HL-60/S4 (cell line): Measurements from ENCODE around the gene PNP.
"Not testable (repeated sequence)": the region's sequence is repeated elsewhere in the genome, so short reads cannot be mapped to it uniquely, and the experiment has no call there.

Experiments used
- in situ Hi-C: fragments of 300-500 bp; cut with MboI; formaldehyde crosslinking; loops from 2 replicates; pipeline ENCODE4 v1.14.3; 2022; ENCODE audit warnings: low sequenced_read_pairs

PNP gene

GRCh38 chr14:20469242-20469889, at the start of gene PNP:
Gene PNP (plus strand): TSS chr14:20469406. CDS start chr14:20469525, 119 bp downstream.
- in situ Hi-C loops, result loop anchor here (10.0 kb wide), 1 partner anchor 135 kb away; no protein-coding TSS in a partner anchor

DNA sequence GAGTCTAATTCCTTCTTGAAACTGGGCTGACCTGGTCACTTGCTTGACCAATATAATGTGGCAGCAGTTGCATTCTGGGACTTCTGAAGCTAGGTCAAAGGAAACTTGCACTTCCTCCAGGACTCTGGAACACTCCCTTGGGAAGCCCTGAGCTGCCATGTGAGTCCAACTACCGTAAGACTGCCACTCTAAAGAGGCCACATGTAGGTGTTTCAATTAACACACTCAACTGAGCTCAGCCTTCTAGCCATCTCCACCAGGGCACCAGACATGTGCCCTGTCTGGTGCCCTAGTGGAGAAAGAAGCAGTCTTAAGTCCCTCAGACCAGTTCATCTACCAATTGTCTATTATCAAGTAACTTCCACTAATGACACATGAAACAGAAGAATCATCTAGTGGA, 49.8 kb upstream of the PNP start:
- in situ Hi-C loops, result no loop called here

GRCh38 chr14:20421267-20421666, 47.9 kb upstream of the PNP start:
- in situ Hi-C loops, result no loop called here

- in situ Hi-C loops, result no loop called here
These were observed 46.3 kb upstream of the PNP start for GRCh38 chr14:20422886-20423285.

GRCh38 chr14:20424851-20425250, 44.4 kb upstream of the PNP start:
- in situ Hi-C loops, result no loop called here

GRCh38 chr14:20427231-20428009, 41.8 kb upstream of the PNP start:
- in situ Hi-C loops, result no loop called here

DNA sequence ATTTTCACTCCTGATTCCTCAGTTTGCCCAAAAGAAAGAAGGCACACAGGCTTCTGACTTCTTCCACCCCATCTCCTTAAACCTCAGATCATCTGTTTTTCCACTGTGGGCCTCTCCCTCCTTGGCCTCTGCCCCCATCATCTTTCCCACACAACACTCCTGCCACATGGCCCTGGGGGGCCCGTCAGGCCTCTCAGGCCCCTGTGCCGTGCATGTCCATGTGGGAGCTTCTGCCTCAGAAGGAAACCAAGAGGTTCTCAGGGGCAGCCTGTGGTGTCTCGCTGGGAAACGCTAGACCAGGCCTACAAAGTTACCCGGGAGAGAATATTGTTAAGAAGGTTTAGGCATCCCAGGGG, 41.2 kb upstream of the PNP start:
- in situ Hi-C loops, result no loop called here

DNA sequence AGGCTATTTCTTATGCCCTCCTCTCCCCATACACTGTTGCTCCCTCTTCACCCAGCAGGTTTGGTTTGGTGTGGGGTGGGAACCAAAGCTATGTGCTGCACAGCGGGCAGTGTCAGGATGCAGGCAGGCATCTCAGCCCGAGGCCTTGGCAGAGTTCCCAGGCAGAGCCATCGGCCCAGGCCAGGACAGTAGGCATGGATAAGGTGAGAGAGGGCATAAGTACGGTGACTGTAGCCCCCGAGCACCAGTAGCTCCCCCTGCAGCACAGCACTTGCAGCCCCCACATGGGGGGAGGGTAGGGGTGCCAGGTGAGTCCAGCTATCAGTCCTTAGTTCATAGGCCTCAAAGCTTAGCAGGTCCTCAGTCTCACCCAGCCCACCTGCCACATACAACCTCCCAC, 40.4 kb upstream of the PNP start:
- in situ Hi-C loops, result no loop called here

DNA sequence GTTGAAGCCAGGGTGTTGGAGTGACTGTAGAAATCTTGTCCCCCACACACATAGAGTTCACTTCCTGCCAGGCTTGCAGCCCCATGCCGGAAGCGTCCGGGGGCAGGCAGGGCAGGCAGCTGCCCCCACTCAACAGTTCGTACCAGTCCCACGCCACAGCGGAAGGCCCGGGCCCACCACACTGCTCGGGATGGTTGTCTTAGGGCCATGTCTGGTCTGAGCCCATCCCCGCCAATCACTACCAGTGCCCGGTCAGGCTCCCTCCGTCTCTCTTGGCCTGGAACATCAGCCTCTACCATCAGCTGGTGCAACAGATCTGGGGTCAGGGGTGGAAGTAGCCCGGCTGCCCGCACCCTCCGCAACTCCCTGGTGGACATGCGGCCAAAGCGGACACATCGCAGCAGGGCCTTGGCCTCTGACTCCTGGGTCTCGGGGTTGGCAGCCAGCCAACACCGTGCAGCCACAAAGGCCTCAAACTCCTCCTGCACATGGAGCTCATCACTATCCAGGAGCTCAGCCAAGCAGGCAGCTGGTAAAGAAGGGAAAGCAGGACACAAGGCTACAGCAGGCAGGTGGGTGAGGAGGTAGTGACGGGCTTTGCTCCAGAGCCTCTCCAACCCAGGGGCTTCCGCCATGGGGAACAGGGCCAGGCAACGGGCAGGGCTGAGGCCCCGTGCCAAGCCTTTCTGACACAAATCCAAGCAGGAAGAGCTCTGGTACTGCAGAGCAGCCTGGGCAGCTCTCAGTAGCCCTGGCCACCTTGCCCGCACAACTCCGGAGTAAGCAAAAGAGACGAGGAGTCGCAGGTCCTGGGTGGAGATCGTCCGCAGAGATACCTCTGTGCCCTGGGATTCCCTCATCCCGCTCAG, 39.2 kb upstream of the PNP start:
- in situ Hi-C loops, result no loop called here

DNA sequence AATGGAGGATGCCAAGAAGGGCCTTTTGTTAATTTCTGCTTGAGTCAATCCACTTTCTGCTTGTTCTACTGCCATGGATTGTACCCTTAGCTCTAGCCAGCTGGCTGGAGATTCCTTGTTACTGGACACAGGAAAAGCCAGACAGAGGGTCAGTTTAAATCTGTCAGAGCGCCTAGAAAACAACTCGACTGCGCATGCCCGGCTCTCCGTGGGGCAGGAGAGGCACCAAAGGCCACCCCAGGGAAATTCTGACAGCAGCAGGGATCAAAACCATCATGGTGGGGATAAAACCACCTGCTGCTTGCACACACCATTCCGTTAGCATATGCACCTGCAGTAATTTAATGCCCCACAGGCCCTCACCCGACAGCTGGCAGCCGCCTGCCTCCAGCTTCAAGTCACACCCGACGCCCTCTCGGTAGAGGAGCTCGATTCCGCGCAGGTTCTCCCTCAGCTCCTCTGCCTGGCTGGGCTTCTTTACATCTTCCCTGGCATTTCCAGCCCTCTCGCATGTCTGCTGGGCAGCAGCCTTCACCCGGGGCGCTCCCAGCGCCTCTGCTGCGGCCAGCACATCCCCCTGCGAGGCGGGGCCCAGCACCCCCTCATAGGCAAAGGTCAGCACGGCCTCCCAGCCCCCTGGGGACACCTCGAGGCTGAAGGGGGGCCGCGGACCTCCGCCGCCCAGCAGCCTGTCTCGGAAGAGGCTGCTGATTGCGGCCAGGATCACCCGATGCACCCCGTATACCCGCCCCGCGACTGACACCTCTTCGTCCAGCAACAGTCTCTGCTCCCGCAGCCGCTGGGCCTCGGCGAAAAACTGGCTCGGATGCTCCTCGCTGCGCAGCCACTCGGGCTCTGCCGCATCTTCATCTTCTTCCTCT, 34.3 kb upstream of the PNP start:
- in situ Hi-C loops, result no loop called here

GRCh38 chr14:20435582-20436362, 33.4 kb upstream of the PNP start, which contains the start of gene KLHL33:
Gene KLHL33 (minus strand): TSS chr14:20436166. CDS start chr14:20435811, 355 bp downstream.
- in situ Hi-C loops, result no loop called here

DNA sequence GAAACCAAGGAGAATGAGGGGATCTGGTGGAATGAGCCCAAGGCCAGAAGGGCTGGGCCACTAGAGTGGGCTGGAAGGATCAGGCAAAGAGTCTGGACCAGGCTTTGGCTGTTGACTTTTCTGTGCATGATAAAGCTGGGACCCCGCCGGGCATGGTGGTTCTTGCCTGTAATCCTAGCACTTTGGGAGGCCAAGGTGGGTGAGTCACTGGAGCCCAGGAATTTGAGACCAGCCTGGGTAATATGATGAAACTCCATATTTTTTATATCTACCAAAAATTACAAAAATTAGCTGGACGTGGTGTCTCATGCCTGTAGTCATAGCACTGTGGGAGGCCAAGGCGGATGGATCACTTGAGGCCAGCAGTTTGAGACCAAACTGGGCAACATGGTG, 32.8 kb upstream of the PNP start:
- in situ Hi-C loops, result no loop called here

- in situ Hi-C loops, result no loop called here
These were observed 30.5 kb upstream of the PNP start for GRCh38 chr14:20438664-20439063.

GRCh38 chr14:20440465-20440864, 28.7 kb upstream of the PNP start:
- in situ Hi-C loops, result no loop called here

GRCh38 chr14:20440882-20441281, 28.3 kb upstream of the PNP start:
- in situ Hi-C loops, result no loop called here

DNA sequence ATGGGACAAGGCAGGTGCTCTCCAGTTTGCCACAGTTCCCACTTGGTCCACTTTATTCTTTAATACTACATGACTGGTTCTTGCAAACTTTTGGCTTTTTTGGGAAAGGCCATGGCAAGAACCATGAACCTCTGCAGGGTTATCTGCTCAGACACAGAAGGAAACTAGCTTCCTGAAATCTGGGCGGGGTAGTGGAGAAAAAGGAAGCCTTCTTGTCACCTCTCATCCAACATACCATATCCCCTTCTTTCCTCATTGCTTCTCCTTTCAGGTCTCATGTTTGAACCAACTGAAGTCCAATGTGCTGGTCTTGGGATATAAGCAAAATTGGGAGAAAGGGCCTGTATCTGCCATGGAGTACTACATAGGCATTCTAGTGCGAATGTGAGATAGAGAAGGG, 27.7 kb upstream of the PNP start:
- in situ Hi-C loops, result no loop called here

DNA sequence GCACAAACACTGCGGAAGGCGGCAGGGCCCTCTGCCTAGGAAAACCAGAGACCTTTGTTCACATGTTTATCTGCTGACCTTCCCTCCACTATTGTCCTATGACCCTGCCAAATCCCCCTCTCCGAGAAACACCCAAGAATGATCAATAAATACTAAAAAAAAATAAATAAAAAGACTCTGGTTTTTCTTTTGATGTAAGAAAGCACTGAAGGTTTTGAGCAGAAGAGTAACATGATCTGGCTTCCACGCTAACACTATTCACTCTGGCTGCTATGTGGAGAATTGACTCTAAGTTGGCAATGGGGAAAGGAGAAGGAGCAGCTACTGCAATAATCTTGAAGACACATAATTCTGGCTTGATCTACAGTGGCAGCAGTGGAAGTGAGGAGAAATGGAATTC, 25.6 kb upstream of the PNP start:
- in situ Hi-C loops, result not testable (repeated sequence)

DNA sequence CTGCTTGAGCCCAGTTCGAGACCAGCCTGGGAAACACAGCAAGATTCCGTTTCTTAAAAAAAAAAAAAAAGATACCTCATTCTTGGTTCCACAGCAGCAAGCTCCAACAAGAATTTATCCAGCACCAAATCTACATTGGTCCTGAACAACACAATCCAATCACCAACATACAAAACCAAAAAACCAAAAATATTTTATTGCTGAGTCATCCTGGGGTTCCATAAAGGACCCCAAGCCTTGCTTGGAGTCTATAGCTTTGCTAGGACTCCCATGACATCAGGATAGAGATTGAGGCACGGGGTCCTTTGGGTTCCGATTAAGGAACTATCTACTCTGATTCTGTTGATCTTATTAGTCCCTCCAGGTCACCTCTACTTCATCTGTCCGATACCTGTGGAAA, 22.3 kb upstream of the PNP start:
- in situ Hi-C loops, result no loop called here

DNA sequence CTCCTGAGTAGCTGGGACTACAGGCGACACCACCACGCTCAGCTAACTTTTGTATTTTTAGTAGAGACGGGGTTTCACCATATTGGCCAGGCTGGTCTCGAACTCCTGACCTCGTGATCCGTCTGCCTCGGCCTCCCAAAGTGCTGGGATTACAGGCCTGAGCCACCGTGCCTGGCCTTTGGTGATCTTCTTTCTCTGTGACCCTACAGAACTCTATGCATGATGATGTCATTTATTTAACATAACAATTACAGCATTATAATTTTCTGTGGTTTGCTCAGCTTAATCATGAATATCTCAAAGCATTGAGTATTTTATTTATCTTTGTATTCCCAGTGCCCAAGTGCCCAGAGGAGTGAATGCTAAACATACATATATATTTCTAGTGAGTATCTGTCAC, 16.4 kb upstream of the PNP start:
- in situ Hi-C loops, result not testable (repeated sequence)
